AG10803 (cell line): Measurements from ENCODE around the gene ACAT2.
"Not testable (repeated sequence)": the region's sequence is repeated elsewhere in the genome, so short reads cannot be mapped to it uniquely, and the experiment has no call there.

ENCODE experiments used
- DNase-seq: peaks from one replicate; pipeline ENCODE4 v3.0.0; 2010; ENCODE audit warnings: low read depth
- H3K4me3 ChIP-seq: 2 replicates; pipeline ENCODE4 v1.5.1; 2011; ENCODE audit warnings: mild to moderate bottlenecking, low read length, control low read depth
- TF ChIP-seq, protein P1 (sequence below): conservative IDR thresholded peaks from 2 replicates; pipeline ENCODE4 v1.5.1; 2011; ENCODE audit warnings: mild to moderate bottlenecking, low read length, control low read depth, inconsistent platforms

ACAT2 gene

GRCh38 chr6:159817951-159818739 is 56.3 kb downstream of the ACAT2 start:
- DNase-seq: no peak
- TF ChIP-seq, protein P1, sequence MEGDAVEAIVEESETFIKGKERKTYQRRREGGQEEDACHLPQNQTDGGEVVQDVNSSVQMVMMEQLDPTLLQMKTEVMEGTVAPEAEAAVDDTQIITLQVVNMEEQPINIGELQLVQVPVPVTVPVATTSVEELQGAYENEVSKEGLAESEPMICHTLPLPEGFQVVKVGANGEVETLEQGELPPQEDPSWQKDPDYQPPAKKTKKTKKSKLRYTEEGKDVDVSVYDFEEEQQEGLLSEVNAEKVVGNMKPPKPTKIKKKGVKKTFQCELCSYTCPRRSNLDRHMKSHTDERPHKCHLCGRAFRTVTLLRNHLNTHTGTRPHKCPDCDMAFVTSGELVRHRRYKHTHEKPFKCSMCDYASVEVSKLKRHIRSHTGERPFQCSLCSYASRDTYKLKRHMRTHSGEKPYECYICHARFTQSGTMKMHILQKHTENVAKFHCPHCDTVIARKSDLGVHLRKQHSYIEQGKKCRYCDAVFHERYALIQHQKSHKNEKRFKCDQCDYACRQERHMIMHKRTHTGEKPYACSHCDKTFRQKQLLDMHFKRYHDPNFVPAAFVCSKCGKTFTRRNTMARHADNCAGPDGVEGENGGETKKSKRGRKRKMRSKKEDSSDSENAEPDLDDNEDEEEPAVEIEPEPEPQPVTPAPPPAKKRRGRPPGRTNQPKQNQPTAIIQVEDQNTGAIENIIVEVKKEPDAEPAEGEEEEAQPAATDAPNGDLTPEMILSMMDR: no peak

GRCh38 chr6:159819098-159819497 is 57.3 kb downstream of the ACAT2 start:
- TF ChIP-seq, protein P1: no peak
- H3K4me3 ChIP-seq: no peak overlapping the region
- no peak for DNase-seq

More at GRCh38 chr6:159817951-159818739, 56.3 kb downstream of the ACAT2 start:
- no peak overlapping the region for H3K4me3 ChIP-seq

DNA sequence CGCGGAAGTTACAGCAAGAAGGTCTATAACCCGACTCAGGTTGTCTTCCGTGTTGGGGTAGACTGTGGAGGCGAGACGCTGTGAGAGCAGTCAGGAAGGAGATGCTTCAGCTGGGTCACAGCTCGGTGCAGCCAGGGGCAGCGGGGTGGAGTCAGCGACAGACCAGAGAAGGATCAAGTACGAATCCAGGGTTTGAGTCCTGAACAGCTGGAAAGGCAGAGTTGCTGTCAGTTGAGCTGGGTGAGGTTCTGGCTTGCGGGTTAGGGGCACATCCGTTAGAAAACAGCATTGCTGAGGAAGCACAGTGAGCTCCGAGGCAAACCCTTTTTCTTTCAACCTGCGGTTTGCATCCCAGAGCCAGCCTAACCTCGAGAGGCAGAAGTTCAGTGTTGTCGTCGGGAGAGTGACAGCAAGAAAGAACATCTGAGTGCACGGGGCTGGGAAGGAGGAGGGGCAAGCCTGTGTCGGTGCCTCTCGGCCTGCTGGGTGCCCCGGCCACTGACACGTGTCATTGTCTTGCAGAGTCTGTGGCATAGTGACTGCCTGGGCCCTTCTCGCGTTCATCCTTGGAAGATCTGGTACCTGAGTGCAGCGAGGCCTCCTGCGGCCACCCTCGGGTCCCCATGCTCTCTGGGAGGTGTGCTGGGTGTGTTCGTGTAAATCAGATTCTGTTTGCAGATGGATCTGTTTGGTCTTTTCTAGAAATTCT is 58.2 kb downstream of the ACAT2 start:
- TF ChIP-seq, protein P1: no peak
- H3K4me3 ChIP-seq: no peak overlapping the region
- no peak for DNase-seq

DNA sequence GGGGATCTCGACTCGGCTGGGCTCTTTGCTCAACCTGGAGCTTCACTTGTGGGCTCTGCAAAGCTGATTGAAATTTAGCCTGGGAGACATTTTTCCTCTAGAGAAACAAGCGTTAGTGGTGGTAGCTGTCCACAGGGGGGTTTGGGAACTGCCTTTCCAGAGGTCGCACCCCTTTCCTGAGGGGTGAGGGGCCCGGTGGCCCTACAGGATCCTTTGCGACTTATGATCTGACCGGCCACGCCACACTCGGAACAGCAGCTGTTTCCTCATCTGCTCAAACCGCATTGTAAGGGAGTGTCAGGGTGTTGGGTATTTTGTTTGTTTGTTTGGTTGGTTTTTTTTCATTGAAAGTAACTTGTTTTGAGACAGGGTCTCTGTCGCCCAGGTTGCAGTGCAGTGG is 59.3 kb downstream of the ACAT2 start:
- no peak for DNase-seq
- TF ChIP-seq, protein P1: no peak

GRCh38 chr6:159821726-159822125 is 59.9 kb downstream of the ACAT2 start:
- H3K4me3 ChIP-seq: no peak overlapping the region
- TF ChIP-seq, protein P1: no peak
- no peak for DNase-seq

More for the DNA sequence above, 59.3 kb downstream of the ACAT2 start:
- no peak overlapping the region for H3K4me3 ChIP-seq

DNA sequence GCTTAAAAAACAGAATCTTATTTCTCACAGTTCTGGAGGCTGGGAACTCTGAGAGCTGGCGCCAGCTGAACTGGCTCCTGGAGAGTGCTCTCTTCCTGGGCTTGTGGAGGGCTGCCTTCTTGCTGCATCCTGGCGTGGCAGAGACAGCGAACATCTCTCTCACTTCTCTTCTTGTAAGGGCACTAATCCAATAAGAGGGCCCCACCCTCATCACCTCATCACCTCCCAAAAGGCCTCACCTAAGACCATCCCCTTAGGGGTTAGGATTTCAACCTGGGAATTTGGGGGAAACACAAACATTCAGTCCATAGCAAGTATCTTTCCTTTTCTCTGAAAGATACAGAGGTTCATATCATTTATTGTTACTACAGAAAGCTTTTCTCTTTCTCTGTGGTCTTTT is 62.1 kb downstream of the ACAT2 start:
- TF ChIP-seq, protein P1: no peak
- DNase-seq: no peak
- H3K4me3 ChIP-seq: no peak overlapping the region

- not testable (repeated sequence) for DNase-seq, H3K4me3 ChIP-seq
Measured at GRCh38 chr6:159824690-159825089, 62.8 kb downstream of the ACAT2 start.
